Transverse colon (tissue), 4 donors: ENCODE measurements around the gene PLB1.

Experiments used
- CTCF ChIP-seq, 5 experiments: fragments of 200-600 bp in 3 of 5; fragments of 450-650 bp in 2 of 5; sonication (generic) in 3 of 5; IDR thresholded peaks; 1 replicate in 2 of 5; 2 replicates in 3 of 5; pipeline ENCODE4 v1.5.1; 2016 to 2017; ENCODE audit warnings: antibody characterized with exemption in 5 of 5, inconsistent platforms in 3 of 5, mild to moderate bottlenecking in 2 of 5, moderate library complexity in 1 of 5
- EP300 ChIP-seq: sonication (generic); formaldehyde crosslinking; IDR thresholded peaks from one replicate; pipeline ENCODE4 v1.6.1; 2017; ENCODE audit warnings: antibody characterized with exemption, low read depth
- POLR2A ChIP-seq: fragments of 450-650 bp; IDR thresholded peaks from one replicate; pipeline ENCODE4 v1.6.1; 2016; ENCODE audit warnings: antibody characterized with exemption, mild to moderate bottlenecking, moderate library complexity
- POLR2AphosphoS5 ChIP-seq, 3 donors: sonication (generic); formaldehyde crosslinking; IDR thresholded peaks; one replicate each; pipeline ENCODE4 v1.6.1; 2016; ENCODE audit warnings: antibody characterized with exemption in 3 of 3

- TF ChIP-seq CTCF (IDR thresholded peaks at IDR 0.05) (no peak), POLR2A (no peak), POLR2AphosphoS5 (IDR thresholded peaks at IDR 0.05) (no peak), EP300 (no peak)
These were observed 102.6 kb downstream of the PLB1 start for GRCh38 chr2:28598484-28598883.
